Suprapubic skin (tissue), 4 donors: ENCODE data around the gene HLA-A. TPM values are rescaled to one million over a fixed set of nuclear protein-coding genes. Genes with fewer than 3 reads are reported as not detected.

ENCODE experiments used
- DNase-seq, 2 donors: peaks; one replicate each; pipeline ENCODE4 v3.0.0-alpha.2; 2019; ENCODE audit warnings: low spot score in 2 of 2
- H3K27ac ChIP-seq: fragments of 200-600 bp; sonication (generic); one replicate; pipeline ENCODE4 v1.5.1; 2019
- H3K27me3 ChIP-seq: fragments of 200-600 bp; sonication (generic); one replicate; pipeline ENCODE4 v1.5.1; 2019
- H3K36me3 ChIP-seq: fragments of 200-600 bp; sonication (generic); one replicate; pipeline ENCODE4 v1.5.1; 2019
- H3K4me1 ChIP-seq: fragments of 200-600 bp; sonication (generic); one replicate; pipeline ENCODE4 v1.5.1; 2019
- H3K4me3 ChIP-seq: fragments of 200-600 bp; sonication (generic); one replicate; pipeline ENCODE4 v1.5.1; 2019; ENCODE audit warnings: mild to moderate bottlenecking
- H3K9me3 ChIP-seq: fragments of 200-600 bp; sonication (generic); one replicate; pipeline ENCODE4 v1.5.1; 2019
- CTCF ChIP-seq, 2 donors: fragments of 200-600 bp in 1 of 2; fragments of 450-650 bp in 1 of 2; sonication (generic) in 1 of 2; IDR thresholded peaks; one replicate each; pipeline ENCODE4 v1.5.1; 2016 to 2019; ENCODE audit warnings: antibody characterized with exemption in 2 of 2, mild to moderate bottlenecking in 1 of 2, moderate library complexity in 1 of 2
- EP300 ChIP-seq: sonication (generic); formaldehyde crosslinking; IDR thresholded peaks from one replicate; pipeline ENCODE4 v1.6.1; 2017; ENCODE audit warnings: antibody characterized with exemption
- POLR2A ChIP-seq, 2 donors: fragments of 450-650 bp; IDR thresholded peaks; one replicate each; pipeline ENCODE4 v1.6.1; 2017; ENCODE audit warnings: antibody characterized with exemption in 2 of 2, mild to moderate bottlenecking in 2 of 2, moderate library complexity in 2 of 2
- POLR2AphosphoS5 ChIP-seq, 3 donors: sonication (generic); formaldehyde crosslinking; IDR thresholded peaks; one replicate each; pipeline ENCODE4 v1.6.1; 2017; ENCODE audit warnings: antibody characterized with exemption in 3 of 3
- WGBS: methylation state at CpG from one replicate; pipeline ENCODE4 v1.1.5; 2018; 5-methylcytosine and 5-hydroxymethylcytosine counted together
- total RNA-seq, 4 donors: library from RNA; depleted of rRNA; stranded (reverse); fragments of >200 nt; gene quantifications; one replicate each; pipeline ENCODE4 v1.1.0, GENCODE V29; 2016

Gene HLA-A
- total RNA-seq, 4 donors from 2014 or later: 455 to 546 (median 499) TPM

- Histone ChIP-seq H3K36me3 (no peaks in the 10 kb centered on the region), H3K4me1 (no peaks in the 10 kb centered on the region), H3K27me3 (no peaks in the 10 kb centered on the region), H3K4me3 (no peak overlapping the region), H3K9me3 (no peaks in the 10 kb centered on the region), H3K27ac (no peak overlapping the region)
- TF ChIP-seq CTCF (IDR thresholded peaks at IDR 0.05): no peak
- TF ChIP-seq POLR2A (IDR thresholded peaks at IDR 0.05): no peak
- no peak for TF ChIP-seq EP300
- no peak for TF ChIP-seq POLR2AphosphoS5 (IDR thresholded peaks at IDR 0.05)
- WGBS: 80% methylated on average over 4 of the region's 4 CpGs
- DNase-seq: no peak
Measured at GRCh38 chr6:29986179-29986781, 43.9 kb downstream of the HLA-A start.

GRCh38 chr6:29989211-29989610 lies 46.9 kb downstream of the HLA-A start:
- no peak for DNase-seq
- Histone ChIP-seq H3K27ac (no peak overlapping the region), H3K36me3 (no peaks in the 10 kb centered on the region), H3K4me3 (no peak overlapping the region), H3K27me3 (no peaks in the 10 kb centered on the region), H3K9me3 (no peaks in the 10 kb centered on the region), H3K4me1 (no peaks in the 10 kb centered on the region)
- 92% methylated on average over 2 of the region's 2 CpGs for WGBS
- TF ChIP-seq CTCF (IDR thresholded peaks at IDR 0.05): no peak
- no peak for TF ChIP-seq POLR2A (IDR thresholded peaks at IDR 0.05)
- no peak for TF ChIP-seq POLR2AphosphoS5 (IDR thresholded peaks at IDR 0.05)

- Histone ChIP-seq H3K4me1 (no peaks in the 10 kb centered on the region), H3K27me3 (no peaks in the 10 kb centered on the region), H3K36me3 (no peaks in the 10 kb centered on the region), H3K9me3 (no peaks in the 10 kb centered on the region), H3K27ac (no peak overlapping the region), H3K4me3 (no peak overlapping the region)
- DNase-seq: no peak
- TF ChIP-seq CTCF (IDR thresholded peaks at IDR 0.05) (no peak), POLR2AphosphoS5 (IDR thresholded peaks at IDR 0.05) (no peak)
Measured at GRCh38 chr6:29990931-29991330, 48.6 kb downstream of the HLA-A start.

- H3K4me3 ChIP-seq: no peak overlapping the region
- H3K27me3 ChIP-seq: no peaks in the 10 kb centered on the region
- H3K36me3 ChIP-seq: no peaks in the 10 kb centered on the region
- no peak for DNase-seq
- H3K9me3 ChIP-seq: no peaks in the 10 kb centered on the region
- no peak overlapping the region for H3K27ac ChIP-seq
- TF ChIP-seq EP300 (no peak), CTCF (IDR thresholded peaks at IDR 0.05) (no peak)
- no peaks in the 10 kb centered on the region for H3K4me1 ChIP-seq
- 88% methylated on average over 2 of the region's 2 CpGs for whole genome bisulfite sequencing
Measured at GRCh38 chr6:29992807-29993206, 50.5 kb downstream of the HLA-A start.

- Histone ChIP-seq H3K4me1 (no peaks in the 10 kb centered on the region), H3K36me3 (no peaks in the 10 kb centered on the region), H3K4me3 (no peak overlapping the region), H3K9me3 (no peaks in the 10 kb centered on the region), H3K27ac (no peak overlapping the region), H3K27me3 (no peaks in the 10 kb centered on the region)
- TF ChIP-seq POLR2AphosphoS5 (IDR thresholded peaks at IDR 0.05) (no peak), POLR2A (IDR thresholded peaks at IDR 0.05) (no peak), EP300 (no peak), CTCF (IDR thresholded peaks at IDR 0.05) (no peak)
- 87% methylated on average over 5 of the region's 5 CpGs for WGBS
- no peak for DNase-seq
Measured at GRCh38 chr6:29994826-29995225, 52.5 kb downstream of the HLA-A start.
